GM13977 (cell line): ENCODE measurements around the gene UQCC2.

ENCODE experiments used
- DNase-seq: peaks from one replicate; pipeline ENCODE4 v3.0.0; 2012; ENCODE audit warnings: low spot score
- CTCF ChIP-seq: IDR thresholded peaks from 2 replicates; pipeline ENCODE4 v1.5.1; 2012; ENCODE audit warnings: mild to moderate bottlenecking, control low read depth; ENCODE audit not compliant: insufficient read depth; ENCODE audit errors: extremely low read depth, missing control alignments
- in situ Hi-C: fragments of 300-500 bp; cut with MboI; formaldehyde crosslinking; loops from one replicate; pipeline ENCODE4 v1.12.0; 2022; ENCODE audit warnings: low sequenced_read_pairs, low pct_unique_long_range_greater_than_20kb, mixed read lengths, inconsistent platforms; ENCODE audit not compliant: unreplicated experiment

Gene UQCC2

GRCh38 chr6:33693186-33694105, 18.1 kb downstream of the UQCC2 start:
- no peak for DNase-seq
- in situ Hi-C loops, result no loop called here

GRCh38 chr6:33692760-33693158, 18.7 kb downstream of the UQCC2 start:
- in situ Hi-C loops, result no loop called here
- TF ChIP-seq CTCF, result no peak
- DNase-seq, result no peak

More at GRCh38 chr6:33693186-33694105, 18.1 kb downstream of the UQCC2 start:
- TF ChIP-seq CTCF, result no peak

- no peak for DNase-seq
- TF ChIP-seq CTCF, result no peak
- in situ Hi-C loops, result no loop called here
Measured at GRCh38 chr6:33692078-33692759, 19.3 kb downstream of the UQCC2 start.

- TF ChIP-seq CTCF, result no peak
- no peak for DNase-seq
- in situ Hi-C loops, result no loop called here
Measured at GRCh38 chr6:33691456-33692077, 19.9 kb downstream of the UQCC2 start.

- no peak for DNase-seq
- no peak for TF ChIP-seq CTCF
- in situ Hi-C loops, result no loop called here
Measured at GRCh38 chr6:33690766-33691165, 20.7 kb downstream of the UQCC2 start.

- TF ChIP-seq CTCF, result no peak
- in situ Hi-C loops, result no loop called here
- no peak for DNase-seq
Measured at GRCh38 chr6:33689879-33690278, 21.6 kb downstream of the UQCC2 start.
